GM10248 (cell line): Measurements from ENCODE around the gene RDH13.

Experiments
- CTCF ChIA-PET: fragments of 300-600 bp; sonication (Branson Sonifier 250); formaldehyde crosslinking; extraction: SDS; loops from one replicate; lab custom pipeline; 2021; ENCODE audit warnings: antibody characterized with exemption; lab: Yijun Ruan, JAX
- POLR2A ChIA-PET: fragments of 350-650 bp; sonication (Branson Sonifier 250); formaldehyde crosslinking; extraction: SDS; loops from one replicate; lab custom pipeline; 2020; ENCODE audit warnings: antibody characterized with exemption; lab: Yijun Ruan, JAX
- DNase-seq: peaks from one replicate; pipeline ENCODE4 v3.0.0; 2012; ENCODE audit errors: extremely low spot score
- TF ChIP-seq, protein P1 (sequence below): IDR thresholded peaks from 2 replicates; pipeline ENCODE4 v1.5.1; 2012; ENCODE audit warnings: mild to moderate bottlenecking, low read depth; ENCODE audit errors: extremely low read depth, missing control alignments, control extremely low read depth

Gene RDH13

DNA sequence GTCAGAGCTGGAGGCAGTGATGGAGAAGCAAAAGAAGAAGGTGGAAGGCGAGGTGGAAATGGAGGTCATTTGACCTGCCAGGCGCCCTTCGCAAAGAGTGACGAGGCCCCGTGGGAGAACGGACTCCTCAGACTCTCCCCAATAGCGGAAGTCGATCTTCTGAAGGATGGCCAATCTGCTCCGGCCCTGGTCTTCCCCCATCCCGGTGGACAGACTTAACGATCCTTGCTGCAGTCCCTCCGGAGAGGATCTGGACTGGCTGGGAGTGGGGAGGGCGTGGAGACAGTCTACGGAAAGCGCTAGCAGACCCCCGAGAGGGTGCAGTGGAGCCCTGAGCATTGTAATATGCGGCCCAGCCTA lies 24.6 kb upstream of the RDH13 start:
- TF ChIP-seq, protein P1, sequence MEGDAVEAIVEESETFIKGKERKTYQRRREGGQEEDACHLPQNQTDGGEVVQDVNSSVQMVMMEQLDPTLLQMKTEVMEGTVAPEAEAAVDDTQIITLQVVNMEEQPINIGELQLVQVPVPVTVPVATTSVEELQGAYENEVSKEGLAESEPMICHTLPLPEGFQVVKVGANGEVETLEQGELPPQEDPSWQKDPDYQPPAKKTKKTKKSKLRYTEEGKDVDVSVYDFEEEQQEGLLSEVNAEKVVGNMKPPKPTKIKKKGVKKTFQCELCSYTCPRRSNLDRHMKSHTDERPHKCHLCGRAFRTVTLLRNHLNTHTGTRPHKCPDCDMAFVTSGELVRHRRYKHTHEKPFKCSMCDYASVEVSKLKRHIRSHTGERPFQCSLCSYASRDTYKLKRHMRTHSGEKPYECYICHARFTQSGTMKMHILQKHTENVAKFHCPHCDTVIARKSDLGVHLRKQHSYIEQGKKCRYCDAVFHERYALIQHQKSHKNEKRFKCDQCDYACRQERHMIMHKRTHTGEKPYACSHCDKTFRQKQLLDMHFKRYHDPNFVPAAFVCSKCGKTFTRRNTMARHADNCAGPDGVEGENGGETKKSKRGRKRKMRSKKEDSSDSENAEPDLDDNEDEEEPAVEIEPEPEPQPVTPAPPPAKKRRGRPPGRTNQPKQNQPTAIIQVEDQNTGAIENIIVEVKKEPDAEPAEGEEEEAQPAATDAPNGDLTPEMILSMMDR = no peak
- POLR2A ChIA-PET = interaction anchor here (1.0 kb wide), 1 partner anchor 315 kb away, joined by 3 read pairs; no protein-coding TSS in a partner anchor
- no peak for DNase-seq
- CTCF ChIA-PET = interaction anchor here (0.7 to 3.2 kb wide), 19 partner anchors 12 to 416 kb away, joined by 3 to 40 read pairs (median 3); partner anchors contain the start of genes EPS8L1 and PPP1R12C

DNA sequence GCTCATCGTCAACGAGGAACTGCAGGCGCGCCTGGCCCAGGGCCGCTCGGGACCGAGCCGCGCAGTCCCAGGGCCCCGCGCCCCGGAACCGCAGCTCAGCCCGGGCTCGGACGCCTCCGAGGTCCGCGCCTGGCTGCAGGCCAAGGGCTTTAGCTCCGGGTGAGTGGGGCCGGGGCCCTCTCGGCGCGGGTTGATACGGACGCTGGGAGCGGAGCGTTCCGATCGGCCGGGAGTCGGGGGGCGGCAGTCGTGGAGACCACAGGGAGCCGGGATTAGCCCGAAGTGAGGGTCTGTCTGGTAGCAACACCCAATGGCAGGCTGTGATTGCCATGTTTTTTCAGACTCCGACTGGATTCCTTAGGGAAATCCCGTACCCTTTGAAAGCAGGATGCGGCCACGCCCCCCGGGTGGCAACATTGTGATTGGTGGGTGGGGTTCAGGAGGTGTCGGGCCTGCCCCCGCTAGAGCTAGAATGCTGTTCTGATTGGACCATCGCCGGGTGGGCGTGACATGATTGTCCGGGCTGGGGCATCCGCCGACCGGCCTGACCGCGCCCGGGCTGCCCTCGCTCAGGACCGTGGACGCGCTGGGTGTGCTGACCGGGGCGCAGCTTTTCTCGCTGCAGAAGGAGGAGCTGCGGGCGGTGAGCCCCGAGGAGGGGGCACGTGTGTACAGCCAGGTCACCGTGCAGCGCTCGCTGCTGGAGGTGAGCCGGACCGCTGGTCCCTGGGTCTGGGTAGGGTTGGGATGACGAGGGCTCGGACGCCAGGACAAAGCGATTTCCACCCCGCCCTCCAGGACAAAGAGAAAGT lies 24.0 kb upstream of the RDH13 start:
- TF ChIP-seq, protein P1 = no peak
- CTCF ChIA-PET = interaction anchor here (0.9 to 2.5 kb wide), 6 partner anchors 14 to 417 kb away, joined by 3 to 9 read pairs (median 3); no protein-coding TSS in a partner anchor
- POLR2A ChIA-PET = no interaction called here
- peak; percentile 80 for DNase-seq

DNA sequence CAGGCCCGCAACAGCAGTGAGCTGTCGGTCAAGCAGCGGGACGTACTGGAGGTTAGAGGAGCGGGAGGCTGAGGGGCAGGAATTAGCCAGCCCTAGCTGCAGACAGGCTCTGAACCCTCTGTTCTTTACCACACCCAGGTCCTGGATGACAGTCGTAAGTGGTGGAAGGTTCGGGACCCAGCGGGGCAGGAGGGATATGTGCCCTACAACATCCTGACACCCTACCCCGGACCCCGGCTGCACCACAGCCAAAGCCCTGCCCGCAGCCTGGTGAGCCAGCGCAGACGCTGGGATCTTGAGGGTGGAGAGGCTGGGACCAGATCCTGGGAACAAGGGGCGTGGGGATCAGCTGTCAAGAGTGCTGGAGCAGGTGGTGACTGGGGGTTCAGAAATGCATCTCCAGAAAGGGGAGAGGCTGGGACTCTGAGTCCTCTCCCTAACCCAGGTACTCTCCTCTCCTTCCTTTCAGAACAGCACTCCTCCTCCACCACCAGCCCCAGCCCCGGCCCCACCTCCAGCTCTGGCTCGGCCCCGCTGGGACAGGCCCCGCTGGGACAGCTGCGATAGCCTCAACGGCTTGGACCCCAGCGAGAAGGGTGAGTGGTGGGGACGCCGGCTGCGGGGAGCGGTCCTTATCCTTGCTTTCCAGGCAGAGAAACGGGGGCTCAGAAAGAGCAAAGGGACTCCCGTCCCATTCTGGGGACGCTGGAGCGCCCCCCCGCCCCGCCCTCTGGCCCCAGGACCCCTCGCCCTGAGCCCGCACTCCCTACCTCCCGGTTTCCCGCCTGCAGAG lies 23.2 kb upstream of the RDH13 start:
- ChIA-PET CTCF (interaction anchor here (0.7 to 1.2 kb wide), 4 partner anchors 15 to 432 kb away, joined by 3 read pairs; no protein-coding TSS in a partner anchor), POLR2A (no interaction called here)
- DNase-seq = no peak
- TF ChIP-seq, protein P1 = no peak

DNA sequence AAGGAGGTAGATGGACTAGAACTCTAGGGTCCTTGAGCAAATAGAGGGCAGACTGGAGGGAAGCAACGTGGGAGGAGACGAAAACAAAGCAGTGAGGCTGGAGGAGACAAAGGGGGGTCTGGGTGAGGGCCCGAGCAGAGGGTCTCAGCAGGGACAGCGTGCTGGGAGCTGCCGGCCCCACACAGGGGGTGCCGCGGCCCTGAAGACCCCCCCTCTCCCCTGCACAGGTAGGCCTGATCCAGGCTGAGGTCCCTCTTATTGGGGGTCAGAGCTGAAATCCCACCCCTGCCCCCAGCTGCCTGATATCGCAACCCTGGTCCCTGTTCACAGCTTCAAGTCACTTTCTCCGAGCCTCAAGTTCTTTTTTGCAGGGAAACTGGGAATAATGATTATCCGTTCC lies 21.5 kb upstream of the RDH13 start:
- ChIA-PET POLR2A (interaction anchor here (1.2 kb wide), 1 partner anchor 29 kb away, joined by 3 read pairs; no protein-coding TSS in a partner anchor), CTCF (interaction anchor here (1.1 kb wide), 2 partner anchors 12 to 203 kb away, joined by 3 to 4 read pairs; no protein-coding TSS in a partner anchor)
- TF ChIP-seq, protein P1 = no peak
- no peak for DNase-seq

DNA sequence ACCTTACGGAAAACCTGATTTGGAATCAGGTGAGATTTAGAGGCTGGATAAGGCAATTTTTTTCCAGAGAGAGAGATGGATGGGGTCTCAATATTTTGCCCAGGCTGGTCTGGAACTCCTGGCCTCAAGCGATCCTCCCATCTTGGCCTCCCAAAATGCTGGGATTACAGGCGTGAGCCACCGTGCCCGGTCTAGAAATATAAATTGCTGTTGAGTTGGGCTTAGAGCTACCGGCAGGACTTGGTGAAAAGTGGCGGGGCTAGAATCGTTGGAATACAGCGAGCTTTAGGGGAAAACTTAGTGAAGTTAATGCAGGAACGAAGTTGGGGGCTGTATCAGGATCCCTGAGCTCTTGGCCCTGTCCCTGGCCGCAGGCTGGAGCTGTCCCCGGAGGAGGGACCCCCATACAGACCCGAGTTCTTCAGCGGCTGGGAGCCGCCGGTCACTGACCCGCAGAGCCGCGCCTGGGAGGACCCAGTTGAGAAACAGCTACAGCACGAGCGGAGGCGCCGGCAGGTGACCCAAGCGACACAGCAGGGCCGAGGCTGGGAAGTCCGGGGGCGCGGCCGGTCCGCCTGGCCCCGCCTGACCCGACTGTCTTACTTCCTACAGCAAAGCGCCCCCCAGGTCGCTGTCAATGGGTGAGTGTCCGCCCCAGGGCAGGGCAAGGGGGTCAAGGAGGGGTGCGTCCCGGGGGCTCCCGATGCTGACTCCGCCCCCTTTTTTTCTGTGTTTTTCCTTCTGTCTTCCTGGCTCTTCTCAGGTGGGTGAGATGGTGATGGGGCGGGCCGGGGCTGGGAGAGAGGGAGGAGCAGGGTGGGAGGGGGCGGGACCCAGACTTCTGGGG lies 20.3 kb upstream of the RDH13 start:
- DNase-seq = no peak
- TF ChIP-seq, protein P1 = no peak
- ChIA-PET POLR2A (no interaction called here), CTCF (interaction anchor here (1.1 kb wide), 1 partner anchor 49 kb away, joined by 3 read pairs; no protein-coding TSS in a partner anchor)
